A673 (cell line): Measurements from ENCODE around the gene AKAP17A.

Experiments used
- CTCF ChIP-seq: fragments of 300-800, 200-600 bp; sonication (generic); conservative IDR thresholded peaks from 2 replicates; pipeline ENCODE4 v1.5.1; 2017; ENCODE audit warnings: low read depth, mild to moderate bottlenecking, antibody characterized with exemption, low read length, moderate library complexity, mixed read lengths
- EZH2 ChIP-seq: fragments of 200-600 bp; sonication (generic); IDR thresholded peaks from 2 replicates; pipeline ENCODE4 v1.6.1; 2017; ENCODE audit warnings: borderline replicate concordance, low read depth, mild to moderate bottlenecking, mixed read lengths, antibody characterized with exemption, low read length; ENCODE audit not compliant: poor library complexity, severe bottlenecking

DNA sequence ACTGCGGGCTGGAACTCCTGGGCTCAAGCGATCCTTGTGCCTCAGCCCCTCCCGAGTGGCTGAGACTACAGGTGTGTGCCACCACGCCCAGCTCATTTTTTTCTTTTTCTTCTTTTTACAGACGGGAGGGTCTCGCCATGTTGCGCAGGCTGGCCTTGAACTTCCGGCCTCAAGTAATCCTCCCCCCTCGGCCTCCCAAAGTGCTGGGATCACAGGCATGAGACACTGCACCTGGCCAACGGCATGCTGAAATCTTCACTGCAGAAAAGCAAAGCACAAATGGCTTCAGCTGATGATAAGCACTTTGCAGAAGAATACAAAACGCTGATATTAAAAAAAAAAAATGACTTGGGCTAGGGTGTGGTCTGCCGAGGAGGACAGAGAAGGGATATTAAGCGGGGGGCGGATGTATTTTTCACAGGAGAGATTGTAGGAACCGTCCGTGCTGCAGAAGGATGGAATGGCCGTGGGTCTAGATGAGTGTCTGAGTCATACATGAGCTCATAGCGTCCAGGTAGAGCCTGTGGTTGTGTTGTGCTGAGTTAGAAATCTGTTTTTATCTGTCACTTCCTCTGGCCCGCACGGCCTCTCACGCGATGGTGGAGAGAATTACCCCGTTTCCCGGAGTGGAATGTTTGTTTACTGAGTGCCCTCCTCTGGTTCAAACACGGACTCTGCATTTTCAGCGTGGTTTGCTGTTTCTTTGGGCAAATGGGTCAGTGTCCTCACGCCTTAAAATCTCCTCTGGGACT lies 8.5 kb upstream of the AKAP17A start:
- TF ChIP-seq CTCF (no peak), EZH2 (no peak)
